ENCODE results near the gene OR4D1. TPM values are rescaled to one million over a fixed set of nuclear protein-coding genes. Genes with fewer than 3 reads are reported as not detected.

Gene OR4D1
- total RNA-seq, 1 donor, result not detected

DNA sequence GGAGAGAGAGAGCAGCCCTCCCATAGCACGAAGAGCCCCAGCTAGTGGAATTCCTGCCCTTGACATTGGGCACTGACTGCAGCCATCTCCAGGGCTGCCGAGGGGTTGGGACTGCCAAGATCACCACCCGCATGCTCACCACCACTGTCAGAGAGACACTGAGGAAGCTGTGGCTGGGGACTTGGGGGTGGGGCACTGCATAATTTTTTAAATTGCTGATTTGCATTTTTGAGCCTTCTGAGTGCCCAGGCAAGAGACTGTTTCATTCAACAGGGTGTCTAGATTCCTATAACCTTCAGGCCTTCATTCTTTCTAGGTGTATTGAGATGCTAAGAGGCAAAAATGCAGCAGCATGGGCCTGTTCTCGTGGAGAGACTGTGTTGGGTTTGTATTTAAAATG lies 35.3 kb downstream of the OR4D1 start:
- no peak for DNase-seq (ENCODE audit: low read depth)
- no peak overlapping the region for H3K4me3 ChIP-seq (ENCODE audit: low read depth, low read length)
- TF ChIP-seq, protein P1, sequence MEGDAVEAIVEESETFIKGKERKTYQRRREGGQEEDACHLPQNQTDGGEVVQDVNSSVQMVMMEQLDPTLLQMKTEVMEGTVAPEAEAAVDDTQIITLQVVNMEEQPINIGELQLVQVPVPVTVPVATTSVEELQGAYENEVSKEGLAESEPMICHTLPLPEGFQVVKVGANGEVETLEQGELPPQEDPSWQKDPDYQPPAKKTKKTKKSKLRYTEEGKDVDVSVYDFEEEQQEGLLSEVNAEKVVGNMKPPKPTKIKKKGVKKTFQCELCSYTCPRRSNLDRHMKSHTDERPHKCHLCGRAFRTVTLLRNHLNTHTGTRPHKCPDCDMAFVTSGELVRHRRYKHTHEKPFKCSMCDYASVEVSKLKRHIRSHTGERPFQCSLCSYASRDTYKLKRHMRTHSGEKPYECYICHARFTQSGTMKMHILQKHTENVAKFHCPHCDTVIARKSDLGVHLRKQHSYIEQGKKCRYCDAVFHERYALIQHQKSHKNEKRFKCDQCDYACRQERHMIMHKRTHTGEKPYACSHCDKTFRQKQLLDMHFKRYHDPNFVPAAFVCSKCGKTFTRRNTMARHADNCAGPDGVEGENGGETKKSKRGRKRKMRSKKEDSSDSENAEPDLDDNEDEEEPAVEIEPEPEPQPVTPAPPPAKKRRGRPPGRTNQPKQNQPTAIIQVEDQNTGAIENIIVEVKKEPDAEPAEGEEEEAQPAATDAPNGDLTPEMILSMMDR (IDR thresholded peaks at IDR 0.05; ENCODE audit: insufficient read depth, low read length), result no peak

DNA sequence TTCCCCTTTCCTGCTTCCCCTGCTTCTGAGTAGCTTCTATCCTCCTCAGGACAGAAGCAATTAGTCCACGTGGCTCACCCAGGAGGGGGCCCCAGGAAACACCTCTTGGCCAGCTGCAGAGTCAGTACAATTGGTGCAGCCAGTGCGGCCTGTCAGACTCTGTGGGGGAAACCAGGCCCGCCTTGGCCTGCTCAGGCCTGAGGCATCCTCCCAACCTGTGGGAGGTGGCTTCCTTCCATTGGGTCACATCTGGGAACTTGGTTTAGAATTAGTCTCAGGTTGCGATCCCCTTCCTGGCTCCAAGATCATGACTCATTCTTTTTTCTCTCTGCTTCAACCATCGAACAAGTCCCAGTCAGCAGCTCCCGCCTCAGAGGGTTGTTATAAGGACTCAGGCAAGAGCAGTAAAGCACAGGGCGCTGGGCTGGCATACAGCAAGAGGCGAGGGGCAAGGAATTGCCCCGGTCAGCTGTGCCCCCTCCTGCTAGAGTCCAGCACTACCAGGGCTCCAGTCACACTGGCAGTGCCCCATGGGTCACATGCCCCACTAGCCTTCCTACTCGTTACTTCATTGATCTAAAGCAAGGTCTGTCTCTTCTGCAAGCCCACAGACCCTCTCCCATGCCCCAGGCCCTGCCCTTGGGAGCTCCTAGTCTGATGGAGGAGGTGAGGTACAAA lies 36.3 kb downstream of the OR4D1 start:
- no peak overlapping the region for H3K4me3 ChIP-seq (ENCODE audit: low read depth, low read length)
- TF ChIP-seq, protein P1 (IDR thresholded peaks at IDR 0.05; ENCODE audit: insufficient read depth, low read length), result no peak
- DNase-seq (ENCODE audit: low read depth), result peak; percentile 36

DNA sequence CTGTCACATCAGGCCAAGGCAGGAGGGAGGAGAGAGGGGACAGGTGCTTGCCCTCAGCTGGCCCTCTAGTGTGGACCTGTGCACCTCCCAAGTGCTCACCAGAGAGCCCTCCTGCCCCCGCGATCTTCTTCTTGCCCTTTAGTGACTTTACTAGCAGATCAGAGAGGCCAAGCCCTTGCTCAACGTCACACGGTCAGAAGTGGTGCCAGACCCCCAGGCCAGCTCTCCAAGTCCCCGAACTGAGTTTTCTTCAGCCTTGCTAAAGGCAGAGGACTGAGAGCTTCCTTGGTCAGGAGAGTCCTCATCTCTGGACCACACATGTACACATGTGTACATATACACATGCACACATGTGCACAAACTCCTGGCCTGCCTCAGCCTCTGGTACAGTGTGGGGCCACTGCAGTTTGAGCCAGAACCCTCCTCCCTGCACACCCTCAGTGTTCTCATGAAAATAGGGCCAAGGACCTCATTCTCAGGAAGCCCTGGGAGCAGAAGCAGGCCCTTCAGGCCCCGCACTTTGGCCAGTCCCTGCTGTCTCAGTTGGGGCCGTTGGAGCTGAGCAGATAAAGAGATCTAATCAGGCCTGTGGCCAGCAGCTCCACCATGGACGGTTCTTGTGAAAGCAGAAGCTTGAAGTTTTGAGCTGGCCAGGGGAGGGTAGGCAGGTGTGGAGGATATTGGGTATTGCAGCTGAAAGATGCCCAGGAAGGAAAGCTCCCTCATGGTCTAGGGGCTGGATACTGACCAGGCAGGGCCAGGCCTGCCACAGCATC lies 37.0 kb downstream of the OR4D1 start:
- TF ChIP-seq, protein P1 (IDR thresholded peaks at IDR 0.05; ENCODE audit: insufficient read depth, low read length), result no peak
- H3K4me3 ChIP-seq (ENCODE audit: low read depth, low read length), result no peak overlapping the region
- DNase-seq (ENCODE audit: low read depth), result no peak

DNA sequence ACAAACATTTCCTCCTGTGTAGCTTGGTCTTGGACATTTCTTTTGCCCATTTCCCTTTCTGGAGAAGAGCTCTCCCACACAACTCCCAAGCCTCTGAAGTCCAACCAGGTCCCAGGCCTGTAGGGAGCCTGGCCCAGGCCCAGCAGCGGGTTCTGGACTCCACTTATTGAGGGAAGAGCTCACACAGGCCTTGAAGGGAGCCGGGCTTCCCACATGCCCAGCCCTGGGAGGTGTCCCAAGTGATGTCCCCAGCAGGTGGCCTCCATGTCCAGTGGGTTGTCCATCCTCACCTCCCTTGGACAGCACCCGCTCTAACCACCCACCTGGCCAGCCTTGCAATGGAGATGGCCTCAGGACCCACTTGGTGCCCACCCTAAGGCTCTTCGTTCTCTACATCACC lies 38.4 kb downstream of the OR4D1 start:
- H3K4me3 ChIP-seq (ENCODE audit: low read depth, low read length), result no peak overlapping the region
- no peak for DNase-seq (ENCODE audit: low read depth)
- TF ChIP-seq, protein P1 (IDR thresholded peaks at IDR 0.05; ENCODE audit: insufficient read depth, low read length), result no peak

DNA sequence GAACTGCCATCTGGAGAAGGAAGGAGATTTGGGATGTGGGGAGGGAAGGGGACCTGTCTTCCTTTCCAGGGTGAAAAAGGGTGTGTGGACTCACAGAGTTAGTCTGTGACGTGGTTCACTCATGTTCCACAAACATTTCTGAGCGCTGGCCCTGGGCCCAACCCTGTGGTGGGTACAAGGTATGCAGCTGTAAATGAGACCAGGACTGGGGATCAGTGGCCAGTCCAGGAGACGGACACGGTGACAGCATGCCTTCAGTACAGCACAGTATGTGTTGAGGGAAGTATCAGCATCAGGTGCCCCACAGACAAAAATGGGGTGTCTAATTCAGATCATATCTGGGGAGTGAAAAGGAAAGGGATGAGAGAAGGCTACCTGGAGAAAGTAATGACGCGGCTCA lies 38.9 kb downstream of the OR4D1 start:
- DNase-seq (ENCODE audit: low read depth), result no peak
- TF ChIP-seq, protein P1 (IDR thresholded peaks at IDR 0.05; ENCODE audit: insufficient read depth, low read length), result no peak
- no peak overlapping the region for H3K4me3 ChIP-seq (ENCODE audit: low read depth, low read length)

DNA sequence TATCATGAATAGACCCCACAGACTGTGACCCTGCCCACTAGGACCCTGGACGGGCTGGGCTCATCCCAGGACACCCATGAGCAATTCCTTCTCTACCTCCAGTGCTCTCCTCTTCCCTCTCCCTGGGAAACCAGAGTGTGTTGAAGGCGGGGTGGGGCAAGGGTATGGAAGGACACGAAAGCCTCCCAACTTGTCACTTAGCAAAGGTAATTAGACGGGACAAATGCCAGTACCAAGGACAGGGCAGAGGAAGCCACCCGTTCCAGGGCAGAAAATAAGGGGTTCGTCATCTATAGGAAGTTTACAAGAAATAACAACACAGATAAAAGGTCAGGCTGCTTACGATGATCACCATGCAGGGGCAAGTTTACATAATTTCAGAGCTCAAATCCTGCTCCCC lies 39.5 kb downstream of the OR4D1 start:
- no peak for DNase-seq (ENCODE audit: low read depth)
- no peak overlapping the region for H3K4me3 ChIP-seq (ENCODE audit: low read depth, low read length)
- TF ChIP-seq, protein P1 (IDR thresholded peaks at IDR 0.05; ENCODE audit: insufficient read depth, low read length), result no peak
